T-helper 2 cell treated with Interferon-gamma antibody and Interleukin-4, amounts not matched to agents 100 ng/mL and 5 ng/mL, for 36 hours (primary cell): ENCODE results near the gene ADCY7. TPM values are rescaled to one million over a fixed set of nuclear protein-coding genes. Genes with fewer than 3 reads are reported as not detected.
"Not testable (repeated sequence)": the region's sequence is repeated elsewhere in the genome, so short reads cannot be mapped to it uniquely, and the experiment has no call there.

Source experiments
- intact Hi-C: fragments of 100-400 bp; cut with micrococcal nuclease; formaldehyde crosslinking; loops from one replicate; pipeline ENCODE4 v1.15.1; 2023
- total RNA-seq: library from RNA; stranded (reverse); gene quantifications from 2 replicates; pipeline ENCODE4 v1.2.3, GENCODE V29; 2022

Gene ADCY7
- total RNA-seq, 1 donor from 2014 or later: 187 TPM

DNA sequence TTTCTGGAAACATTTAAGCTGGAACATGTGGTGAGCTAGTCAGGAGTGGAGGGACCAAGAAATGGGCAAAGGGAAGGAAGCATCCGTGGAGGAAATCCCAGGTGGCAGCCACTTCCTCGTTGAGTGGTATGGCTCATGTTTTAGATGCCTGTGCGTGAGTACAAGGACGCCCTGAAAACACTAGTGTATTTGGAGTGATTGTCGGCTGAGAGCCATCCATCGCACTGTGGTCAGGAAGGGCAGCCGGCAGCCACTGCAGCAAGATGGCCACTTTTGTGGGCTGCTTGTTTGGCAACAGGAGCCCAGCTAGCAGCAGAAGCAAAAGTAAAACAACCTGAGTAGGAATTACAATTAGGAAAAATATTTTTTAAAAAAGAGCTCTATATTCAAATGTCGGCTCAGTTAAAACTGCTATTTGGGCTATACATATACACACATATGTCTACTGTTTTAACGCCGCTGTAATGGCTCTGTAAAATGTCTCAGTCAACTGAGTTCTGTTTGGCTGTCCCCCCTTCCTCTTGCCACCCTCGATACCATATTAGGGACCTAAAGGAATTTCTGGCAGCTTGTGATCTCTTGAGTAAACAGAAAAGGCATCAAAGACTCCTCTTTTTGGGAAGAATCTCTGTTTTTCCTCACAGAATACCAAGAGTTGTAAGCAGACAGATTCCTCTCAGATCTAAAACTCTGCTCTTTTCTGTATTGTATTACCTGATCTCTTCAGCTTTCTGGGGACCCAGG lies 63.3 kb downstream of the ADCY7 start:
- intact Hi-C loops: loop anchor here (5.0 to 10.0 kb wide), 2 partner anchors 38 to 305 kb away; partner anchors contain the start of genes BRD7 and CNEP1R1

DNA sequence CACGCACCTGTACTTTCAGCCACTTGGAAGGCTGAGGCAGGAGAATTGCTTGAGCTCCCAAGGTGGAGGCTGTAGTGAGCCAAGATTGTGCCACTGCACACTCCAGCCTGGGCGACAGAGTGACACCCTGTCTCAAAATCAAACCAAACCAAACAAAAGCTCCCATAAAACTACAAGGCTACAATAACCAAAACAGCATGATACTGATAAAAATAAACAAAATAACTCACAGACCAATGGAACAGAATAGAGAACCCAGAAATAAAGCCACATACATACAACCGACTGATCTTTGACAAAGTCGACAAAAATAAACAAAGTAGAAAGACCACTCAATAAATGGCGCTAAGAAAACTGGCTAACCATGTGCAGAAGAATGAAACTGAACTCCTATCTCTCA lies 65.2 kb downstream of the ADCY7 start:
- intact Hi-C loops: no loop called here

DNA sequence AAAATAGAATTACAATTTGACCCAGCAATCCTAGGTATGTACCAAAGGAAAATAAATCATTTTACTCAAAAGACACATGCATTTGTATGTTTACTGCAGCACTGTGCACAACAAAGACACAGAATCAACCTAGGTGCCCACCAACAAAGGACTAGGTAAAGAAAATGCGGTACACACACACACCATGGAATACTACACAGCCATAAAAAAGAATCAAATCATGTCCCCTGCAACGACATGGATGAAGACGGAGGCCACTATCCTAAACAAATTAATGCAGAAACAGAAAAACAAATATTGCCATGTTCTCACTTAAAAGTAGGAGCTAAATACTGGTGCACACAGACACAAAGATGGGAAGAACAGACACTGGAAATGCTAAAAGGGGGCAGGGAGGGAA lies 66.2 kb downstream of the ADCY7 start:
- intact Hi-C loops: no loop called here

DNA sequence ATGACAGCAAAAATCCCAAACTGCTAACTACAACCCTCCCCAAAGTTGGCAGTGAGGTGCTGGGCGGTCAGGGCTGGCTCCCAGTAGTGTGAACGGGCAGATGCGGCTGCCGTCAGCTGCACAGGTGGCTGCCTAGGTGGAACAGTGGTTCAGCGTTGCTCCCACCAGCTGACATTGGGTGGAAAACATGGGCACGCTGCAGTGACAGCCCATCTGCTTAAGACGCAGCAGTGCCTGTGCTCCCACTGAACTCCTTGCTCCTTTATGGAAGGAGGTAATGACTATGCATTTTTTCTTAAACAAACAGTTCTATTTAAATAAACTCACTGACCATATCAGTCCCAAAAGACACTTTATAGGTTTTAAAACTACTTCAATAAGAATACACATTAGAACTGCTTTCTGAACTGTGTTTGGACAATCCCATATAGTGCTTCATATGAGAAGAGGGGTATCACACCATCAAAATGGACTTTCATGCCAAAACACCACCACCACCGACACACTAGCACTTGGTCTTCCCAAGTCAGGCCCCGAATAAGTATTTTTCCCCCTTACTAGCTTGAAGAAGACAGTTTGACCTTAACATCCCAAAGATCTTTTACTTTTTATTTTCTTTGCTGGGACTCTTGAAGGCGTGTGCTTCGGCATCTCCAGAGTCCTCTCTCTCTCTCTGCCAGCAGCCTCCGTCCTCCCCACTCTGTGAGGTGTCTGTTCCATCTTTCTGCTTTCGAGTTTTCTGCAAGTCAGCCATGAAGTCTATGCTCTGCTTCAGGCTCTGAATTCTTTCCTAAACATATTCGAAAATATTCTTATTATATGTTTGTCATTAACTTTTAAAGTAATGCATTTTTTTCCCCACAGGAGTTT lies 68.0 kb downstream of the ADCY7 start:
- intact Hi-C loops: no loop called here

DNA sequence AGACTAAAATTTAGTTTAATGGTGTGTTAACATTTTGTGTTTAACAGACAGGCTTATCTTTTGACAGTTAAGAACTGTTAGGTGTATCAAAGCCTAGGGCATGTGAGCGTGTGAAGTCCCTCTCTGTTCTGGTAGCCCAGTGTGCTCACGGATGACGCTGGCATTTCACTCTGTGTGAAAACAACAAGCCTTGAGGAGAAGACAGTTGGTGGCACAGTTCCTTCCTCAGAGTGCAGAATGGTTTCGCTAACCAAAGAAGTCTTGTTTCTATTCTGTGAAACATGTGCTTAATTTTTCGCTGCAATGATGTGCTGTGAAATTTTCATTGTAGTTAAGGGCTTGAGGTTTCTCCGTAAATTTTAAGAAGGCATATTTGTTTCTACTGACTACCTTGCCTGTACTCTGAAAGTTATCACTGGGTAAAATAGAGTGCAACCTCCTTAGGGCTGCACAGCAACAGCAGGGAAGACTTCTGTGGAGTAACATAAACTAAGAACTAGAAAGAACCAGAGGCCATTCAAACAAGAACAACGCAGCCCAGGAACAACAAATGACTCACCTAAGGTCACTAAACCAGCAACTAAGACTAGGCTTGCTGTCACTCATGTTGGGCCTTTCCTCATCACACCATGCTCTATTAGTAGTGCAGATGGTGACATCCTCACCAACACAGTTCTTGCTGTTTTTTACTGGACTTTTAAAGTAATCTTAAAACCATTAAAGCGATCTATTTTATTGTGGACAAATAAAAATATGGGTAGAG lies 69.0 kb downstream of the ADCY7 start:
- intact Hi-C loops: loop anchor here (1.0 kb wide), 1 partner anchor 8 kb away; no protein-coding TSS in a partner anchor

DNA sequence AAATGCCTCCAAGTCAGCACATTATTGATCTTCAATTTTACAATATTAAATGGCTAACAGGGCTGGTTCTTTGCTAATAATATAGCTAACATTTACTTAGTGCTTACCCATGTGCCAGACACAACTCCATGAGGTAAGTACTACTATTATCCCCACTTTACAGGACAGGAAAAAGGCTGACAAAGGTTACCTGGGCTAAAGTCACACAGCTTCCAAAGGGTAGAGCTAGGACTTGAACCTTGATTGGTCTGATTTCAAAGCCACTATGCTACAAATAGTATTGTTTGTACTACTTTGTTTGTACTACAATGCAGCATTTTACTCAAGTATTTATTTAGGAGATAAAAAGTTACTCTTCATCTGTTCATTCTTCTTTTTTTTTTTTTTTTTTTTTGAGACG lies 70.5 kb downstream of the ADCY7 start:
- intact Hi-C loops: no loop called here

DNA sequence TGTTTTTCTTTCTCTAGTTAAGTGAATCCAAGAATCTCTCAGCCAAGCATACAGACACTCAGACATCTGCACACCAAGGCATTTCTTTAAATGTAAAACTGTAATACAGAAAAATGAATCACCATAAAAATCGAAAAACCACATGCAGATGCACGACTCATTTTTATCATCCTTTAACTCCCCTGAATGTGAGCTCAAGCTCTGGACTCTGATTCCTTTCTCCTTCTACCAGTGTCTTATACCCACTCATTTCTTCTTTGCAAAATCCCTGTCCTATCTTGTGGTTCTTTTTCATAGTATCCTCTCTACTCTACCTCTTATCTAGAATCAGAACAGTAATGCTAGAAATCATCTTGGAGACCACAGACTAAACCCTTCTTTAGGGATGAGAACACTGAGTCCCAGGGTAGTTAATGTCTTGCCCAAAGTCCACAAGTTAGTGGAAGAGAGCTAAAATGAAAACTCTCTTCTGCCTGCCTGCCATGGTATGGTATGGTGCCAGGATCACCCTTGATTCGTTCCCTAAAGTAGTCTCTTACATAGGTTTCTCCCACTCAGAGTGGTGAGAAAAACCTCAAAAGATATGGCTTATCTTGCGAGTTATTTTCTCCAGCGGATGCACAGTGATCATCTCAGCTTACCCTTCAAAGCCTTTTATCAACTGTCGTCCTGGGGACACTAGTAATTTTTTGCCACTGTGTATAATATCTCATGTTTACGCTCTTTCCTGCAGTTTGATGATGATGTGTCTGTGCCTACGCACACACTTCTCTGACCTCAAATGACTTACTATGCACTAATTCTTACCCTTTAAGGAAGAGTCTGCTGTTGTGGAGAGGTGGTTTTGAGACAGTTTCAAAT lies 72.2 kb downstream of the ADCY7 start:
- intact Hi-C loops: no loop called here

DNA sequence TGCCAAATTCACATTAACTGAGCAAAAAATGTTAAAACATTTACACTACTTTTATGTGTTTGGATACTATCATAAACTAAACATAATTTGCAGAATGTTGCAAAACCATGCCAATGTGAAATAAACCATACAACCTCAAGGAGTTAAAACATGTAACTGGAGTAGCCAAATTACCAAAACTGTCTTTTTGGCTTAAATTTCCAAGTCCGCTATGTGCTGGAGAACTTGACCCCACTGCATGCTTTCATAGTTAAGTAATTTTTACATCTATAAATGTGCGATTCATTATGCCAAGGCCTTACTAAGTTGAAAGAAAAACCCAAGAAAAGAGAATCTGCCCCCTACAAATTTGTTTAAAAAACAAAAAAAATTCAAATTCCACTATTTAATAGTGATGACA lies 74.2 kb downstream of the ADCY7 start:
- intact Hi-C loops: no loop called here

DNA sequence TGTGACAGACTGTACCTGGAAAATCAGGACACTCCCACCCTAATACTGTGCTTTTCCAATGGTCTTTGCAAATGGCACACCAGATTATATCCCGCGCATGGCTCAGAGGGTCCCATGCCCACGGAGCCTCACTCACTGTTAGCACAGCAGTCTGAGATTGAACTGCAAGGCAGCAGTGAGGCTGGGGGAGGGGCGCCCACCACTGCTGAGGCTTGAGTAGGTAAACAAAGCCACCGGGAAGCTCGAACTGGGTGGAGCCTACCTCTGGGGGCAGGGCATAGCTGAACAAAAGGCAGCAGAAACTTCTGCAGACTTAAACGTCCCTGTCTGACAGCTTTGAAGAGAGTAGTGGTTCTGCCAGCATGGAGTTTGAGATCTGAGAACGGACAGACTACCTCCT lies 77.2 kb downstream of the ADCY7 start:
- intact Hi-C loops: not testable (repeated sequence)

DNA sequence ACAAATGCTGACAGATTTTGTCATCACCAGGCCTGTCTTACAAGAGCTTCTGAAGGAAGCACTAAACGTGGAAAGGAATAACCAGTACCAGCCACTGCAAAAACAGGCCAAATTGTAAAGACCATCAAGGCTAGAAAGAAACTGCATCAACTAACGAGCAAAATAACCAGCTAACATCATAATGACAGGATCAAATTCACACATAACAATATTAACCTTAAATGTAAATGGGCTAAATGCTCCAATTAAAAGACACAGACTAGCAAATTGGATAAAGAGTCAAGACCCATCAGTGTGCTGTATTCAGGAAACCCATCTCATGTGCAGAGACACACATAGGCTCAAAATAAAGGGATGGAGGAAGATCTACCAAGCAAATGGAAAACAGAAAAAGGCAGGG lies 78.9 kb downstream of the ADCY7 start:
- intact Hi-C loops: not testable (repeated sequence)

DNA sequence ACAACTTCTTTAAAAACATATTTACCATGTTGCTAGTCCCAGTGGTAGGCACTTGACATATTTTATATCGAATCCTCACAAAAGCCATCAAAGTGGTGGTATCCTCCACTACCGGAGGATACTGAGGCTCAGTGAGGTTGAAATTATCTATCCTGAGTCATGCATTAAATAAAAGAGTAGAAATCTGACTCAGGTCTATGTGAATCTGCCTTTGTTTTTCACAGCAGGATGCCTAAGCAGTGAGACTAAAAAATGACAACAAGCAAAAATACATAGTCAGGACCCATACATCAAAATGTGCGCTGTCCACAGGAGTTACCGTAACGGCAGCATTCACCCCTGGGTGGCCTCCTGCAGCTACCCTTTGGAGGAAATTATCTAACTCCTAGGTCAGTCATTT lies 84.8 kb downstream of the ADCY7 start:
- intact Hi-C loops: no loop called here

DNA sequence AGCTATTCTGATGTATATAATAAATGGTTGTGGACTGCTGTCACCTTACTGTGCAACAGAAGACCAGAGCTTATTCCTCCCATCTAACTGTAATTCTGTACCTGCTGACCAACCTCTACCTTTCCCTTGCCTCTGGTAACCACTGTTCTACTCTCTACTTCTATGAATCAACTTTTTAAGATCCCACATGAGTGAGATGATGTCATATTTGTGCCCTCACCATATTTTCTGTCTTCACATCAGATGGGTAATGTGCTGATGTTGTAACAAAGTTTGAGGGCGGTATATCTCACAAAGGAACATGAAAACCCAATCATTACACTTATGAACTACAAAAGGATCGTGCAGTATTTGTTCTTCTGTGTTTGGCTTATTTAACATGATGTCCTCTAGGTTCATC lies 85.6 kb downstream of the ADCY7 start:
- intact Hi-C loops: no loop called here

DNA sequence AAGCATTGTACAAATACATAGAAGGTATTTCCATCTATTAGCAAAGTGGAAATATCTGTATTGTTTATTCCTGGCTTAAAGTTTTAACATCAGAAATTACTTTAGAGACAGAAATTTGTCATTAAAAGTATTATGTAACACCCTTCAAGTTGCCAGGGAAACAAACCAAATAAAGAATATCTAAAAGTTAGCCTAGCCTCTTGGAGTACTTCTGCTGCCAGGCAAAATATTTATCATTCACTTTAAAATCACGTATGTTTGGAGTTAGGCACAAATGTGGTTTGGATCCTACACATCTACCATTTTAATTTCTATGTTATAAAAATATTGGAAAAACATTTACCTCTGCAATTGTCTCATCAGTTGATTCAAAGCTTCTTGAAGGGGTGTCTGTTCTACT lies 87.7 kb downstream of the ADCY7 start:
- intact Hi-C loops: no loop called here

DNA sequence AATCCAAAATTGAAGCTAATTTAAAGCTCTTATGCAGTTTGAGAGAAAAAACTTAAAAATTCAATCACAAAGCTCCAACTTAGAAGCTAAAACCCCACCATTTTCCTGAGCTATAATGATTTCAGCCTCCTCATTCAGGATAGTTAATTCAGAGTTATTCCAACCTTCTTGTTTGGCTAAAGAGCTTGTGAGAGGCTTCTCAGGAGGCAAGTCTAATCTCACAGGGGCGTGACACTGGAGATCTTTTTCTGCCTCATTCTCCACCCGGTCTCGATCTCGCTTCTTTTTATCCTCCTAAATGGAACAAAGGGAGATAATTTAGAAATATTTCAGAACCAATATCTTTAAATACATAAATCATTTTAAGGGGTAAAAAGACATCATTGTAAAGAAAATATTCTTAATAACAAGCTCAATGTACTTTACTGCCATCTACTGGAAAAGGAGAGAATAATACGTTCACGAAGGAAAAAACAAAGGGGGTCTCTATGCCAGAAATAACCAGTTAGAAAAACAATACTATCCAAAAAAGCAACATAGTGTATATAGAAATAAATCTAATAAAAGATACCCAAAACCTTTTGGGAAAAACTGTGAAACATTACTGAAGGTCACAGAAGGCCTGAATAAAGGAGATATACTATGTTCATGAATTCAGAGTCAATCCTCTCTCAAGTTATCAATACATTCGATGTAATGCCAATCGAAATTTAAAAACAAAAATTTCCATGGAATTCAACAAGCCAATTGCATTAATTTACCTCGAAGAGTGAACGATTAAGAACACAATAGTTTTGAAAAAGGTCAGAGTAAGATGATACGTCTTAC lies 88.5 kb downstream of the ADCY7 start:
- intact Hi-C loops: loop anchor here (1.0 kb wide), 2 partner anchors 28 to 141 kb away; no protein-coding TSS in a partner anchor

DNA sequence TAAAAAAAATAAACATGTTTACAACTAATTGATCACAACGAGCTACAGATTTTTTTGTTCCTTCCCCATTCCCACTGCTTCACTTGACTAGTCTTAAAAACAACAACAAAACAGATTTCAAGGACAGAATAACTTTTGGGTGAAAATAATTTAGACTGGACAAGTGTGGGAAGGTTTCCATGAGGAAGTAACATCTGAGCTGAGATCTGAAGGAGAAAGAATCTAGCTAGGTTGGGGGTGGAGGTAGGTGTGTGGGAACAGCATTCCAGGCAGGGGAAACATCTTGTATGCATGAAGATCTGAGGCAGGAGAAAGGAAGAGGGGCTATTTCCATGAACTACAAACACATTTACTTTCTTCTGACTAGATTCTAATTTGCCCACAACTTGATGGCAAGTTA lies 93.3 kb downstream of the ADCY7 start:
- intact Hi-C loops: loop anchor here (5.0 kb wide), 1 partner anchor 292 kb away; the partner anchor contains the start of gene HEATR3

DNA sequence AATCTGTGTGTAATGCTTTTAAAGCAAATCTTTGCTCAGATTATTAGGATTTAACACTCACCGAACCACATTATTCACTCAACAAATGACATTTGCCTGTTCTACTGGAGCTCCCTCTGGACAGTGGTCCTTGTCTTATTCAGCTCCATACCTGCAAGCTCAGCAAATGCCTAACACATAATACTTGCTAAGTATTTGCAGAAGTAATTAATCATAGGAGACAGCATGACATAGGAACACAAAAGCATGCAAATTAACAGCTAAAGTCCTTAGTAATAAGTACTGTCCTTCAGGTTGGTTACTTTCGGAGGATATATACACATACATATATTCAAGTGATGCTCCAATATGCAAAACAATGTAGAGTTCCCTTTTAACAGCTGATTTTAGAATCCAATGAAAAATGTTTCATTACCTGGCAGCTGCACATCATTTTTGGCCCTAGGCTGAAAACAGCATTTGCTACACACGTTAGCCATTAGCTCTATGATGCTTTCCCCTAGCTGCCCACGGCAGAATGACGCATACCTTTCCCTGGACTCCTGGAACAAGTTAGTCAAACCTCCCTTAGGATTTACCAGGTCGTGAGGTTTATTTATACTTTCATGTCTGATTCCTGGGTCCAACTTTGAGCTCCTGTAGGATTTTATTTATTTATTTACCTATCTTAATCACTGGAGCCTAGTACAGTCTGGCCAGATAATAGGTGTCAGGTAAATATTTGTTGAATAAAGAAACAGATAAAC lies 93.9 kb downstream of the ADCY7 start:
- intact Hi-C loops: loop anchor here (5.0 kb wide), 1 partner anchor 293 kb away; the partner anchor contains the start of gene HEATR3

DNA sequence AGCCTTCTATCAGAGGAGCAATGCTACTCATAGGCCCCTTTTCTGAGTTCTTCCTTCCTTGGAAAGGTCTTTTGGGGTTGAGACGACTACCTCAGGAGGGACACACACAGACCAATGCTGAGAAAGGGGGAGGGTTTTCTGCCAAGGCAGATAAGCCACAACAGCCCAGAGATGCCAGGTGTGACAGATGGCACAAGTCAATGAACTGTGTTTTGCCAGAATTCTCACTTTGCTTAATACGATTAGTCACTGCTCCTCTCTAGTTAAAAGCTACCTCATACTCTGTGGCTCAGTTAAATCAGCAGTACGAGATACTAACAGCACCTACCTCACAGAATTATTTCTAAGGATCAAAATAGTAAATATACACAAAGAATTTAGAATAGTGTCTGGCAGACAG lies 94.4 kb downstream of the ADCY7 start:
- intact Hi-C loops: loop anchor here (5.0 kb wide), 1 partner anchor 293 kb away; the partner anchor contains the start of gene HEATR3

DNA sequence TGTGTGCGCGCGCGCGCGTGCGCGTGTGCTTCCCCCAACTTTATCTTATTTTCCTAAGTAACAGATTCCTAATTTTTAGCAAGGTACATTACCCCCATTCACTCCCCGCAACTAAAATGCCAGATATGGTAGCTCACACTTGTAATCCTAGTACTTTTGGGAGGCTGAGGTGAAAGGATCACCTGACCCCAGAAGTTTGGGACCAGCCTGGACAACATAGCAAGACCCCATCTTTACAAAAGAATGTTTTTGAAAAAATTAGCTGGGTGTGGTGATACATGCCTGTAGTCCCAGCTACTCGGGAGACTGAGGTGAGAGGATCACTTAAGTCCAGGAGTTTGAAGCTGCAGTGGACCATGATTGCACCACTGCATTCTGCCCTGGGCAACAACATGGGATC lies 97.3 kb downstream of the ADCY7 start:
- intact Hi-C loops: loop anchor here (5.0 kb wide), 1 partner anchor 296 kb away; the partner anchor contains the start of gene HEATR3
